GM21717 (cell line): ENCODE measurements around the gene CHD6.

Experiments used
- ATAC-seq: cut with Tn5 transposase; IDR thresholded peaks from one replicate; pipeline ENCODE4 v1.9.1; 2021; ENCODE audit warnings: mild to moderate bottlenecking, moderate library complexity; ENCODE audit not compliant: unreplicated experiment

The CHD6 gene

GRCh38 chr20:41437836-41438235, 180.3 kb downstream of the CHD6 start:
- ATAC-seq: no peak

GRCh38 chr20:41436679-41437078, 181.5 kb downstream of the CHD6 start:
- ATAC-seq: no peak

- ATAC-seq: no peak
These were observed 185.0 kb downstream of the CHD6 start for GRCh38 chr20:41433203-41433602.

GRCh38 chr20:41432746-41433145, 185.4 kb downstream of the CHD6 start:
- ATAC-seq: no peak

- ATAC-seq: no peak
These were observed 189.9 kb downstream of the CHD6 start for GRCh38 chr20:41428285-41428684.

GRCh38 chr20:41427833-41428232, 190.3 kb downstream of the CHD6 start:
- ATAC-seq: no peak

GRCh38 chr20:41426976-41427375, 191.2 kb downstream of the CHD6 start:
- no peak for ATAC-seq

- ATAC-seq: no peak
These were observed 191.9 kb downstream of the CHD6 start for GRCh38 chr20:41426086-41426830.

GRCh38 chr20:41425180-41425884, 192.8 kb downstream of the CHD6 start:
- ATAC-seq: no peak

- ATAC-seq: no peak
These were observed 193.6 kb downstream of the CHD6 start for GRCh38 chr20:41424546-41424945.

GRCh38 chr20:41424011-41424410, 194.2 kb downstream of the CHD6 start:
- ATAC-seq: no peak

- ATAC-seq: no peak
These were observed 195.2 kb downstream of the CHD6 start for GRCh38 chr20:41422953-41423352.

- no peak for ATAC-seq
These were observed 199.4 kb downstream of the CHD6 start for GRCh38 chr20:41418739-41419293.

- ATAC-seq: no peak
These were observed 200.1 kb downstream of the CHD6 start for GRCh38 chr20:41418031-41418430.

- ATAC-seq: no peak
These were observed 203.0 kb downstream of the CHD6 start for GRCh38 chr20:41415191-41415590.

GRCh38 chr20:41413169-41413568, 205.0 kb downstream of the CHD6 start:
- no peak for ATAC-seq

GRCh38 chr20:41412324-41413120, 205.7 kb downstream of the CHD6 start:
- ATAC-seq: no peak

GRCh38 chr20:41411391-41411847, 206.8 kb downstream of the CHD6 start:
- no peak for ATAC-seq

GRCh38 chr20:41408986-41409385, 209.2 kb downstream of the CHD6 start:
- ATAC-seq: no peak

GRCh38 chr20:41408156-41408794, 209.9 kb downstream of the CHD6 start:
- ATAC-seq: no peak

- ATAC-seq: no peak
These were observed 210.6 kb downstream of the CHD6 start for GRCh38 chr20:41407607-41408006.
